Lower leg skin (tissue), 4 donors: Measurements from ENCODE around the gene CYB5A. TPM values are rescaled to one million over a fixed set of nuclear protein-coding genes. Genes with fewer than 3 reads are reported as not detected.

ENCODE experiments used
- DNase-seq, 2 donors: peaks; one replicate each; pipeline ENCODE4 v3.0.0-alpha.2; 2019; ENCODE audit warnings: low spot score in 2 of 2
- H3K4me3 ChIP-seq: fragments of 200-600 bp; sonication (generic); 2 replicates; pipeline ENCODE4 v1.5.1; 2017; ENCODE audit warnings: mild to moderate bottlenecking, low read depth; ENCODE audit not compliant: poor library complexity, severe bottlenecking
- POLR2A ChIP-seq, 2 donors: fragments of 450-650 bp; IDR thresholded peaks; one replicate each; pipeline ENCODE4 v1.6.1; 2016 to 2017; ENCODE audit warnings: antibody characterized with exemption in 2 of 2, mild to moderate bottlenecking in 1 of 2, moderate library complexity in 1 of 2
- WGBS, 2 donors: methylation state at CpG; one replicate each; pipeline ENCODE4 v1.1.5; 2018; 5-methylcytosine and 5-hydroxymethylcytosine counted together
- intact Hi-C: fragments of 100-400 bp; cut with DNase I; formaldehyde crosslinking; loops from one replicate; pipeline ENCODE4 v1.15.0; 2023; ENCODE audit warnings: low total_unique reads
- total RNA-seq, 4 donors: library from RNA; depleted of rRNA; stranded (reverse); fragments of >200 nt; gene quantifications; one replicate each; pipeline ENCODE4 v1.1.0, GENCODE V29; 2016
- TF ChIP-seq, protein P1 (sequence below), 3 donors: fragments of 450-650 bp; IDR thresholded peaks; one replicate each; pipeline ENCODE4 v1.5.1; 2016; ENCODE audit warnings: antibody characterized with exemption in 3 of 3, mild to moderate bottlenecking in 3 of 3, moderate library complexity in 2 of 3

CYB5A gene
- total RNA-seq, 4 donors from 2014 or later, result 106 to 290 (median 173) TPM

GRCh38 chr18:74284191-74284979, 7.4 kb downstream of the CYB5A start:
- peak in 1 of 2 donors; percentile 79 for DNase-seq
- intact Hi-C loops, result no loop called here
- no peak overlapping the region for H3K4me3 ChIP-seq
- 60 to 63% methylated on average over 11 of the region's 11 CpGs for WGBS, 2 donors
- TF ChIP-seq POLR2A (IDR thresholded peaks at IDR 0.05), result no peak
- TF ChIP-seq, protein P1, sequence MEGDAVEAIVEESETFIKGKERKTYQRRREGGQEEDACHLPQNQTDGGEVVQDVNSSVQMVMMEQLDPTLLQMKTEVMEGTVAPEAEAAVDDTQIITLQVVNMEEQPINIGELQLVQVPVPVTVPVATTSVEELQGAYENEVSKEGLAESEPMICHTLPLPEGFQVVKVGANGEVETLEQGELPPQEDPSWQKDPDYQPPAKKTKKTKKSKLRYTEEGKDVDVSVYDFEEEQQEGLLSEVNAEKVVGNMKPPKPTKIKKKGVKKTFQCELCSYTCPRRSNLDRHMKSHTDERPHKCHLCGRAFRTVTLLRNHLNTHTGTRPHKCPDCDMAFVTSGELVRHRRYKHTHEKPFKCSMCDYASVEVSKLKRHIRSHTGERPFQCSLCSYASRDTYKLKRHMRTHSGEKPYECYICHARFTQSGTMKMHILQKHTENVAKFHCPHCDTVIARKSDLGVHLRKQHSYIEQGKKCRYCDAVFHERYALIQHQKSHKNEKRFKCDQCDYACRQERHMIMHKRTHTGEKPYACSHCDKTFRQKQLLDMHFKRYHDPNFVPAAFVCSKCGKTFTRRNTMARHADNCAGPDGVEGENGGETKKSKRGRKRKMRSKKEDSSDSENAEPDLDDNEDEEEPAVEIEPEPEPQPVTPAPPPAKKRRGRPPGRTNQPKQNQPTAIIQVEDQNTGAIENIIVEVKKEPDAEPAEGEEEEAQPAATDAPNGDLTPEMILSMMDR (IDR thresholded peaks at IDR 0.05), result no peak

DNA sequence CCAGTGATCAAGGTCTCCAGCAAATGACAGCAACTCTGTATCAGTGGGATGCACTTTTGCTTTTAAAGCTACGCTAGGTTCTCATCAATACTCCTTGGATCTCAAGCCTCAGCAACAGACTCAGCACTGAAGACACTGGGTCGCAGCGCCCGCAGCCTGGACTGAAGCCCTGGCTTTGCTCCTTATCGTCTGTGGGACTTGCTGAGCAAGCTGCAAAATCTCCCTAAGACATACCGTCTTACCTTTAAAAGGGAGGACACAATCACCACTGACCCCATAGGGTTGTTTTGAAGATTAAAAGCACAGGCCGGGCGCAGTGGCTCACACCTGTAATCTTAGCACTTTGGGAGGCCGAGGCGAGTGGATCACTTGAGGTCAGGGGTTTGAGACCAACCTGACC, 8.1 kb downstream of the CYB5A start:
- TF ChIP-seq POLR2A (IDR thresholded peaks at IDR 0.05), result no peak
- TF ChIP-seq, protein P1 (IDR thresholded peaks at IDR 0.05), result no peak

GRCh38 chr18:74282755-74283554, 8.8 kb downstream of the CYB5A start:
- intact Hi-C loops, result no loop called here
- DNase-seq, result peak in 1 of 2 donors; percentile 73
- TF ChIP-seq, protein P1 (IDR thresholded peaks at IDR 0.05), result no peak
- TF ChIP-seq POLR2A (IDR thresholded peaks at IDR 0.05), result no peak
- WGBS, 2 donors, result 71 to 82% methylated on average over 10 of the region's 10 CpGs
- H3K4me3 ChIP-seq, result no peak overlapping the region

More for the DNA sequence above, 8.1 kb downstream of the CYB5A start:
- DNase-seq, result peak in 1 of 2 donors; percentile 62
- WGBS, 2 donors, result 85 to 89% methylated on average over 10 of the region's 10 CpGs
- intact Hi-C loops, result no loop called here
- no peak overlapping the region for H3K4me3 ChIP-seq

DNA sequence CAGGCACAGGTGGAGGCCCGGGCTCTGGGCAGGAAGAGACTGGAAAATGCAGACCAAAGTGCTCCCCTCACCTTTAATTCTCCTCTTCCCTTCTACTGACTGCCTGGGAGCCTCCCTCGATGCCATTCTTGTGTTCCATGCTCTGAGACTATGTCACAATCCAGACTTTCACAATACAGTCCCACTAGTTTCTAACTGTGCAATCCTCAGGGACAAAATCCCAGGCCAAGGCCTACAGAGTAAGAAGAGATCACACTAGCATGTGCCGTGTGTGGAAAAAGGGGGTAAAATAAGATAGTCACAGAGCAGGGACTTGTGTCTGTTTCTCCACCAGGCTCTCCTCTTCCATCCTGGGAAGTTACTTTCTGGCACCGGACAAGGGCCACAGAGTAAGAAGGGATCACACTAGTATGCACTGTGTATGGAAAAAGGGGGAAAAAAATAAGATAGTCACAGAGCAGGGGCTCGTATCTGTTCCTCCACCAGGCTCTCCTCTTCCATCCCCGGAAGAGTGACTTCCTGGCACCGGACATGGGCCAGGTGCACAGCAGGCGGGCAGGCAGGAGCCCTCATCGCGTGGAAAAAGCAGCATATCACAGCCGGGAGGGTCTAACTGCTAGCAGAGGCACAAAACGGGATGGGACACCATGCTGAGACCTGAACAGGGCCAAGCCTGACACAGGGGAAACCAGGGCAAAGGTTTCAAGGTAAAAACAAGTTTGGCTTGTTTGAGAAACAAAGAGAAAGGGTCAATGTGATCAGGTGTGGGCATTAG, 9.6 kb downstream of the CYB5A start:
- 61 to 62% methylated on average over 12 of the region's 12 CpGs for WGBS, 2 donors
- DNase-seq, result peak; percentile 73 to 83
- no peak for TF ChIP-seq POLR2A (IDR thresholded peaks at IDR 0.05)
- TF ChIP-seq, protein P1 (IDR thresholded peaks at IDR 0.05), result no peak
- intact Hi-C loops, result no loop called here
- H3K4me3 ChIP-seq, result no peak overlapping the region
